COLO668 (cell line): ENCODE data around the gene DGKQ.
A peak's percentile ranks its signal among the peaks of the same experiment; 100 is the strongest.
"Not testable (repeated sequence)": the region's sequence is repeated elsewhere in the genome, so short reads cannot be mapped to it uniquely, and the experiment has no call there.

Experiments
- DNase-seq: peaks from one replicate; lab custom pipeline; 2025; ENCODE audit not compliant: unreplicated experiment; lab: John Stamatoyannopoulos, UW

Gene DGKQ

DNA sequence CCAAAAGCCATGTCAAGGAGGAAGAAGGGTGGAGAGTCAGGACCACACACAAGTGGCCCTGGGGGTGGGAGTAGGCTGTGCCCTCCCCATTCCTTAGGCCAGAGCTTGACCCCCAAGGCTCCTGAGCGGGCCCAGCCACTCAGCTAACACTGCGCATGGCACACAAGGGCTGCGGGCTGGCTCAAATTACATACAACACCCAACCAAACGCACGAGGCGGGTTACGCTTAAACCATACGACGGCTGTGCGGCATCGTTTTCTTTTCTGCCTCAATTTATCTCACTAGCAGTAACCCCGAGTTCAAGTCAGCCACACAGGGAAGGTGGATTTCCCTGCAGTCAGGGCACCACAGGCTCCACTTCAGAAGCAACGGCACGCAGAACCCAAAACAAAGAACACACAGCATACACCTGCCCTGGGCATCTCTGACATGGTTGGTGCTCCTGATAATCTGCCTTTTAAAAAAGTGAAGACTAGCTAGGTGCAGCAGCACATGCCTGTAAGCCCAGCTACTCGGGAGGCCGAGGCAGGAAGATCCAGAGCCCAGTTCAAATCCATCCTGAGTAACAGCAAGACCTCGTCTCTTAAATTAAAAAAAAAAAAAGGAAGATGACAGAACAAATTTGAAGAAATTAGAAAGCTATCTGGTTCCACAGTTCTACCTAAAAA, 44.1 kb downstream of the DGKQ start:
- DNase-seq, result no peak

DNA sequence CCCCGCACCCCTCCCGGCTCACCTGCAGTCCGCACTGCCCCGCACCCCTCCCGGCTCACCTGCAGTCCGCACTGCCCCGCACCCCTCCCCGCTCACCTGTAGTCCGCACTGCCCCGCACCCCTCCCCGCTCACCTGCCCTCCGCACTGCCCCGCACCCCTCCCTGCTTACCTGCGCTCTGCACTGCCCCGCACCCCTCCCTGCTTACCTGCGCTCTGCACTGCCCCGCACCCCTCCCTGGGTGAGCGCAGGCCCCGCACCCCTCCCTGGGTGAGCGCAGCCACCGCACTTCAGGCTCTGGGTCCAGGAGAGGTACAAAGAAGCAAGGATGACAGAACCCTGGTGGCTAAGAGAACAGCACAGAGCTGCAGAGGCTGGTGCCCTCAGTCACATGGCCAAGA, 45.8 kb downstream of the DGKQ start:
- DNase-seq, result not testable (repeated sequence)

DNA sequence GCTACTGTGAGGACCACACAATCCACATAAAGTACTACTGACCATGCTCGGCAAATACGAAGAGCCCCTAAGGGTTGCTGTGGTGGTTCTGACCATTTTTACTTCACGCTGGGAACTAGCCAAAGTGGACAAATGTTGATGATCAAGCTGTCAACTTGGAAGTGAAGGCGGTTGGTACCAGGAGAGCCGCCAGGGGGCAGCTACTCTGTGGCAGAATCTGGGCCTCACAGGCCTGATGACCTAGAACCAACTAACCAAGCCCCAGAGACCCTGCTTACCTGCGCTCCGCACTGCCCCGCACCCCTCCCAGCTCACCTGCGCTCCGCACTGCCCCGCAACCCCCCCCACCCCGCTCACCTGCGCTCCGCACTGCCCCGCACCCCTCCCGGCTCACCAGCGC, 46.8 kb downstream of the DGKQ start:
- DNase-seq, result peak; percentile 21

DNA sequence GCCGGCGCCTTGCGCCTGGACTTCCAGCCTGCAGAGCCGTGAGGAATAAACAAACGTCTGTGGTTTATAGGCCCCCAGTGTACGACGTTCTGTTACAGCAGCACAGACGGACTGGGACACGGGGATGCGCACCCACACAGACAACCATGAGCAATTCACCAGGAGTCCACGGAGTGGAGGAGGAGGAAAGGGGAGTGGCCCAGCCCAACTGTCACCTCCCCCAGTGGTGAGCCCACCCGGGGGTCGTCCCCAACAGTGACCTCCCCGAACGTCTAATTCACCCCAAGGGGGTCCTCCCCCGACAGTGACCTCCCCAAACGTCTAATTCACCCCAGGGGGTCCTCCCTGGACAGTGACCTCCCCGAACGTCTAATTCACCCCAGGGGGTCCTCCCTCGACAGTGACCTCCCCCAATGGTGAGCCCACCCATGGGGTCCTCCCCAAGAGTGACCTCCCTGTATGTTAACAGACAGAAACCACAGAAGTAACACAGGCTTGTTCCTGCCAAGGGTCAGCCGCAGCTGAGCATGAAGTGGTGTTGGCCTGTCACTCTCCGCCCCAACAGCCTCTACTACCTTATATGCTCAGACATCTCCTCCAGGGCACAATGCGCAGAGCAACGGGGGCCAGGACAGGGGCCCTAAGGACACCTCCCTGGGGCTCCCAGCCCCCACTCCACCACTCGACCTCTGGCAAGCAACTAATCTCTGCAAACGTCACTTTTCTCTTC, 47.4 kb downstream of the DGKQ start:
- DNase-seq, result no peak

DNA sequence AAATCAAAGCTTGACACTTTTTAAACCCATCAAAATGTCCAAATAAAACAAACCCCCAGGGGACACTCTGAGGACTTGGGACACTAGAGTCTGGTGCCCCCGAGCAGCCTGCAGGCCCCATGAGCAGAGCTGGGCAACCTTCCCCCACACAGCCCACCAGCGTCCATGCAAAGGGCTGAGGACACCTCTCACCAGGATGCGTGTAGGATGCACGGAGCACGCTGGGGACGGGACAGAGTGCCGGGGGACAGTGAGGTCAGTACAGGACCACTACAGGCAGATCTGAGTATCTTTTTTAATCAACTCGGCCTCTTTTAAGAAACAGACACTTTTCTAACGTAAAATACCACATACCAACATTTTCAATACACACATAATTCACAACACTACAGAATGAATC, 48.2 kb downstream of the DGKQ start:
- no peak for DNase-seq

DNA sequence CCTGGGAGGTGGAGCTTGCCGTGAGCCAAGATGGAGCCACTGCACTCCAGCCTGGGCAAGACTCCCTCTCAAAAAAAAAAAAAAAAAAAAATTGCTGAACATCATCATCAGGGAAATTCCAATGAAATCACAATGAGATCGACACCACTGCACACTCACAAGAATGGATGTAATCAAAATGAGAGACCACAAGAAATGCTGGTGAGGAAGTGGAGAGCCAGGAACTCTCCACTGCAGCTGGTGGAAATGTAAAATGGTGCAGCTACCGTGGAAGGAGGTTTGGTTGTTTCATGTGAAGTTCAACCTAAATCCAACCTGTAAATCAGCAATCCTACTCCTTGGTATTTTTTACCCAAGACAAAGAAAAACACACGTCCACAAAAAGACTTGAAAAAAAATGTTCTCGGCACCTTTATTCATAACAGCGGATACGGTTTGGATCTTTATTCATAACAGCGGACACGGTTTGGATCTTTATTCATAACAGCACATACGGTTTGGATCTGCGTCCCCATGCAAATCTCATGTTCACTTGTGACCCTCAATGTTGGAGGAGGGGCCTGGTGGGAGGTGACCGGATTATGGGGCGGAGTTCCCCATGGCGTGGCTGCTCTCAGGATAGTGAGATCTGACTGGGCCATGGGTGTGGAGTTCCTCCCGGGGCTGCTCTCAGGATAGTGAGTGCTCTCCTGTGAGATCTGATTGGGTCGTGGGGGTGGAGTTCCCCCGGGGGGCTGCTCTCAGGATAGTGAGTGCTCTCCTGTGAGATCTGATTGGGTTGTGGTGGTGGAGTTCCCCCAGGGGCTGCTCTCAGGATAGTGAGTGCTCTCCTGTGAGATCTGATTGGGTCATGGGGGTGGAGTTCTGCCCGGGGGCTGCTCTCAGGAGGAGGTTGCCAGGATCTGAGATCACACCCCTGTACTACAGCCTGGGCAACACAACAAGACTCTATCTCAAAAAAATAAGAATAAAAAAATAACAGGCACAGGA, 49.0 kb downstream of the DGKQ start:
- DNase-seq, result no peak

DNA sequence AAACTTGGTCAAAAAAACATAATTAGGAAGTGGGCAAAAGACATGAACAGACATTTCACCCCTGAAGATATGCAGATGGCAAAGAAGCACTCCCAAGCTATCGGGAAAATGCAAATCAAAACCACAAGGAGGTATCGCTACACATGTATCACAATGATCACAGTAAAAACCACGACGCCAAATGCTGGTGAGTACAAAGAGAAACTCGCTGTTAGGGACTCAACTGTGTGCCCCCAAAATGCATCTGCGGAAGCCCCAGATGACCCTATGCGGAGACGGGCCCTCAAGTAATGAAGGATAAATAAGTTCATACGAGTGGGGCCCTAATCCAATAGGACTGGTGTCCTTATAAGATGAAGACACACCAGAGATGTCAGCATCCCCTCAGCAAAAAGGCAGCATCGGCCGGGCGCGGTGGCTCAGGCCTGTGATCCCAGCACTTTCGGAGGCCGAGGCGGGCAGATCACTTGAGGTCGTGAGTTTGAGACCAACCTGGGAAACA, 51.5 kb downstream of the DGKQ start:
- DNase-seq, result no peak

DNA sequence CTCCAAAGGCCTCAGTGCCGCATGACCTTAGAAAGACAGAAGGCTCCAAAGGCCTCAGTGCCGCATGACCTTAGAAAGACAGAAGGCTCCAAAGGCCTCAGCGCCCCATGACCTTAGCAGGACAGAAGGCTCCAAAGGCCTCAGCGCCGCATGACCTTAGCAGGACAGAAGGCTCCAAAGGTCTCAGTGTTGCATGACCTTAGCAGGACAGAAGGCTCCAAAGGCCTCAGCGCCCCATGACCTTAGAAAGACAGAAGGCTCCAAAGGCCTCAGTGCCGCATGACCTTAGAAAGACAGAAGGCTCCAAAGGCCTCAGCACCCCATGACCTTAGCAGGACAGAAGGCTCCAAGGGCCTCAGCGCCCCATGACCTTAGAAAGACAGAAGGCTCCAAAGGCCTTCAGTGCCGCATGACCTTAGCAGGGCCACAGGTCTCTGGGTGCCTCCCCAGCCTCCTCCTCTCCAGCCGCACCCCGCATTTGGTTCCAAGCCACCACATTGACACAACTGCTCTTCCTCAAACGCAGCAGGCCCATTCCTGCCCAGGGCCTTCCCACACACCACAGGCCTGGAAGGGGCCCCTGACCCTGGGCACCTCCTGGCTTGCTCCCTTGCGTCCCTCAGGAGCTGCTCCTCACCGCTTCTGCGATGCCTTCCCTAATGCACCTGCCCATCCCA, 54.2 kb downstream of the DGKQ start:
- DNase-seq, result not testable (repeated sequence)

DNA sequence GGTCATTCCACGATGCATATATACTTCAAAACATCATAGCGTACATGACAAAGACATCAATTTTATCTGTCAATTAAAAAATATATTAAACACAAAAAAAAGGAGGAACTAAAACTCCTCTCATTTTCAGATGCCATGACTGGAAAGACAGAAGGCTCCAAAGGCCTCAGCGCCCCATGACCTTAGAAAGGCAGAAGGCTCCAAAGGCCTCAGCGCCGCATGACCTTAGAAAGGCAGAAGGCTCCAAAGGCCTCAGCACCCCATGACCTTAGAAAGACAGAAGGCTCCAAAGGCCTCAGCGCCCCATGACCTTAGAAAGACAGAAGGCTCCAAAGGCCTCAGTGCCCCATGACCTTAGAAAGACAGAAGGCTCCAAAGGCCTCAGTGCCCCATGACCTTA, 54.8 kb downstream of the DGKQ start:
- not testable (repeated sequence) for DNase-seq

DNA sequence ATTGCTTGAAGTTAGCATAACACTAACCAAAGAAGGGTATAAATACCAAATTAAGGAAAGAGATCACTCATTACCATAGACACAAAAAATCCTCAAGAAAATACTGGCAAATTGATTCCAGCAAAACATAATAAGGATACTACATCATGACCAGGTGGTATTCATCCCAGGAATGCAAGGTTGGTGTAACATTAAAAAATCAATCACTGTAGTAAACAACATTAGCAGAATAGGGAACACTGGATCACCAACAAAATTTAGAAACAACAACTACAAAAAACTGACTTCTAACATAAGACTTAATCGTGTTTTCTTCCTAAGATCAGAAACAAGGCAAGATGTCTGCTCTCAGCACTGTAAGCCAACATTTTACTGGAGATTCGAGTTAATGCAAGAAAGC, 55.4 kb downstream of the DGKQ start:
- DNase-seq, result no peak

DNA sequence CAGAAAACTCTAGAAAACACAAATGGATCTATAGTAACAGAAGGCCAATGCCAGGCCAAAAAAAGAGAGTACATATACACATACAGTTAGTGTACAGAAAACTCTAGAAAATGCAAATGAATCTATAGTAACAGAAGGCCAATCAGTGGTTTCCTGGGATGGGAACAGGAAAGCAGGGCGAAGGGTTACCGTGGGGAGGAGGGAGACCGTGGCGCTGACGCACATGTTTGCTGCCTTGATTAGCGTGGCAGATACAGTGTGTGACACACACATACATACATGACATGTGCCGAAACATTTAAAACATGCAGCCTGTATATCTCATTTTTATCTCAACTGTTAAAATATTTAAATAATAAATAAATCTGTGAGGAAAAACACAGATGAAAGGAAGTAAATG, 55.9 kb downstream of the DGKQ start:
- DNase-seq, result no peak

DNA sequence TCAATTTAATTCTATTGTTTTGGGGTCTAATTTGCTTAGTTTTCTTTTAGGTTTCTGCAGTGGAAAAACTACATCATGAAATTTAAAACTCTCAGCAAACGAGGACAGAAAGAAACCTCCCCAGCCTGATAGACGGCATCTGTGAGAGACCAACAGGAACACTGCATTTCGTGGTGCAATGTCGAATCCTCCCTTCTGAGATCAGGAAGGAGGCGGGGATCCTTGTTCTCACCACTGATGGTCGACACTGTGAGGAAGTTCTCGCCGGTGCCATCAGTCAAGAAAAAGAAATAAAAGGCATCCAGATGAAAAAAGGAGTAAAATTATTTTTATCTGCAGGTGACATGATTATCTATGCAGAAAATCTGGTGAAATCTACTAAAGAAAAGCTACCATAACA, 57.8 kb downstream of the DGKQ start:
- DNase-seq, result no peak

DNA sequence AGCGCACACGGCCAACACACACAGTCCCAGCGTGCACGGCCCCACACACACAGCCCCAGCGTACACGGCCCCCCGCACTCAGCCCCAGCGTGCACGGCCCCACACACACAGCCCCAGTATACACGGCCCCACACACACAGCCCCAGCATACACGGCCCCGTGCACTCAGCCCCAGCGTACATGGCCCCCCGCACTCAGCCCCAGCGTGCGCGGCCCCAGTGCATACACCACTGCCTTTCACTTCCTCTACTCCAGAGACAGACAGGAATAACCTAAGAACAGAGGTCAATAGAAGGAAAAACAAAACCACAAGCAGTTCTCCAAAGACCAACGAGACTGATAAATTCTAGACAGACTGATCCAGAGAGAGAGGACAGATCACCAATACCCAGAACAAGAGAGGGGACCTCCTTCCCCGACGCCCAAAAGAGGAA, 58.3 kb downstream of the DGKQ start:
- no peak for DNase-seq

DNA sequence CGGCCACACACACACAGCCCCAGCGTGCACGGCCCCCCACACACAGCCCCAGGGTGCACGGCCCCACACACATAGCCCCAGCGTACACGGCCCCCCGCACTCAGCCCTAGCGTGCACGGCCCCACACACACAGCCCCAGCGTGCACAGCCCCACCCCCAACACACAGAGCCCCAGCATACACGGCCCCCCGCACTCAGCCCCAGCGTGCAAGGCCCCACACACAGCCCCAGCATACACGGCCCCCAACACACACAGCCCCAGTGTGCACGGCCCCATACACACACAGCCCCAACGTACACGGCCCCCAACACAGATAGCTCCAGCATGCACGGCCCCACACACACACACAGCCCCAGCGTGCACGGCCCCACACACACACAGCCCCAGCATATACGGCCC, 58.8 kb downstream of the DGKQ start:
- no peak for DNase-seq

DNA sequence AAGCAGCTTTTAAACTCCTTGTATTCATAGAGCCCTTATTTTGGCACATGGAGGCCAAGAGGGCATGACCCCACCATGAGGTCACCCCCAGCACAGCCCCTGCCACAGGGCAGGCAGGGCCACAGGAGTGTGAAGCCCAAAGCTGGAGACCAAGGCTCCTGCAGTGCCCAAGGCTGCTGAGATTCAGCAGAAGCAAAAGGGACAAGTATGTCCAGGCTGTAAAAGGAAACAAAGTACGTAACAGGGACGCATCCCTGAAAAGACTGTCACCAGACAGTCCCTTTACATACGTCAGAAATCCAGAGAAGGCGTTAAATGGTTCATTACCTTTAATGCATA, 60.1 kb downstream of the DGKQ start:
- DNase-seq, result no peak

DNA sequence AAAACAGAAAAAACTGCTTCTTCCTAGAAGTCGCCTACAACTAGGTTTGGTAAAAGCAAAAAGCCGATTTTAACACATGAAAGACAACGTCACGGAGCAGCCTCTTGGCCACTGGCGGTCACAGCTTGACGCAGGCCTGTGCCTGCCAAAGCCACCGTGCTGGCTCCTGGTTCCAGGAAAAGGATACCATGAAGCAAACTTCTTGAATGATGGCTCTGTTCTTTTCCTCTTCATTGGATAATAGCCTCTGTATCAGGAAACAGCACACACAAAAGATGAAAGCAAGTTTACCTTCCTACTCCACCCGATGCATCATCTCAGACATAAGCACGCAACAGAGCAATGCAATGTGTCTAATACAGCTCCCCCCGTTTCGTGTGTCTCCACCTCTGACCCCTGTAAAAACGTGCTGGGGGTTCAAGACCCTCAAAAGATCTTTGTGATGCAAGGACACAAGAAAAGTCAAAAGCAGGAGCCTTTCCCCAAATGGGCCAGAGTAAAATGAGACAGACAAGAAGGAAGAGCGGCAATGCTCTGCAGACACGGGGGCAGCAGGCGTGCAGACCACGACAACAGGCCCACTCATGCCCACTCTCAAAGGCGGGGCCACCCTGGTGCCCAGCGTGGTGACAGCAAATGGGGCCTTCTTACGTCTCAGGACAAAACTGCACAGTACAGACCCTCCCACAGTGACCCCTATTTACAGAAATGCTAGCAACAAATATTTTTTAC, 60.7 kb downstream of the DGKQ start:
- DNase-seq, result no peak

DNA sequence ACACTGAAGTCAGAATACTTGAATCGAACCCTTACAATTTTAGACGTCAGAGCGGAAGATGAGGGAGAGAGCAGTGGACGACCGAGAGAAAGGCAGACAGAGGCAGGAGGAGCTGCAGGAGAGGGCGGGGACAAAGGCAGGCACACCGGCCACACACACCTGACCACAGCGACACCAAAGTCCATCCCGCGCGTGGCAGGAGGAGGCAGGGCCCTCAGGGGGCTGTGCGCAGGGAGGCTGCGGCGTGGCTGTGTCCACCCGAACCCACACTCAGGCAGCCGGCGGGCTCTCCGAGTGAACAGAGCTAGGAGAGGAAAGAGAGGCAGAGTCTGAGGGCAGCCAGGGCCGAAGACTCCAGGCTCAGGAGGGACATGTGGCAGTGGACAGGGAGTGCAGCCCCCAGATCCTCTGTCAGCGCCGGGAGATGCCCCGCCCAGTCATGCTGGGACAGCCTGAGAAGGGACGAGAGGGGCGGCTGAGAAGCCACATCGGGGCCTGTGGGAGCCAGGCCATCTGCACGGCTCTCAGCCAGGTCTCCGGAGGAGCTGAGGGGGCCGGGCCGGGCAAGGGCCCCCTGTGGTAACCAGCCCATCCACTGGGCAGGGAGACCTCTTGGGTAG, 61.4 kb downstream of the DGKQ start:
- no peak for DNase-seq

DNA sequence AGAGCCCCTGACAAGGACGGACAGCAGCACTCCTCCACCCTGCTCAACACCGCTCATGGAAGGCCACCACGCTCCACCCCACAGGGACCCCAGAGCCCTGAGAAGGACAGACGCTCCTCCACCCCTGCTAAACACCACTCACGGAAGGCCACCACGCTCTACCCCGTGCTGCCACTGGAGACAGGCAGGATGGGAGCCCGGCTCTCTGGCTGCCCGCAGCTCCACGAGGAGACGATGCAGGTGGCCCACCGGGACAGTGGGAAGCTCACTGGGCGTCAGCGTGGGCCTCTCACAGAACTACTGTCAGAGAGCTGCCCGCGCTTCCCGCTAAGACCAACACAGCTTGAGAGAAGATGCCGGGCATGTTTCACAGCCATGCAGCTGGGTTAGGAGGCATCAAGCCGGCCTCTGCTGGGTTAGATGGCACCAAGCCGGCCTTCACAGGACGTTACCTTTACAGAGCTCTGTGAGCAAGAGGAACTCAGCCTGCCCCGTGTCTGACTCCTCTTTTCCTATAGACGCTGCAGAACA, 62.1 kb downstream of the DGKQ start:
- no peak for DNase-seq

DNA sequence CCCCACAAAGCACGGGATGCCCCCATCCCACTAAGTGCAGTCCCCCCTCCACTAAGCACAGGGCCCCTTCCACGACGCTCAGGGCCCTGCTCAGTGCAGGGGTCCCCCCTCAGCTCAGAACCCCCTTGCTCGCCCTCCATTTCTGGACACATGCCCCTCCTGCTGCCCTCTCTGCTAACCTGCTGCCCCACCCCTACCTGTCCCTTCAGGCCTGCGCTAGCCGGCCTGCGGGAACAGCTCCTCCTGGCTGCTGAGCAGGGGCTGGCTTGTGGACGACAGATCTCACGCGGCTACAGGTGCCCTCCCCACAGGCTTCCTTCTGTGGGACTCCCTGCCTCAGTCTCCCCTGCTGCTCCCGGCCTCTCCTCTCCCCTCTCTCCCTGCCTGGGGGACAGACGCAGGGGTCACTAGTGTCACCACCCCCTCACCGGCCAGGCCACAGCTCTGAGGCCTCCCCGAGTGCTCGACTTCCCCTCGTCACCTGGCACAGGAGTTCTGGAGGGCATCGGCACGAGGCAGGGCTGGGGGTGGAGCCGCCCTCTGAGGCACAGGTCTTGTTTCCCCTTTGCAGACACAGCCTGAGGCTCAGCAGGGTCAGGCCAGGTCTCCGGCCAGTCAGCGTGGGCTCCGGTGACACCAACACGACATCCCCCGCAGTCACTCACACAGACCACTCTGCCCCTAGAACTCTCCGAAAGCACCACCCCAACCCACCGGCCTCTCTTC, 62.8 kb downstream of the DGKQ start:
- DNase-seq, result no peak
